ENCODE results near the gene KAT8. TPM values are rescaled to one million over a fixed set of nuclear protein-coding genes. Genes with fewer than 3 reads are reported as not detected.
A peak's percentile ranks its signal among the peaks of the same experiment; 100 is the strongest.
"Not testable (repeated sequence)": the region's sequence is repeated elsewhere in the genome, so short reads cannot be mapped to it uniquely, and the experiment has no call there.

Gene KAT8
- polyA plus RNA-seq, 1 experiment = 31.9 TPM

DNA sequence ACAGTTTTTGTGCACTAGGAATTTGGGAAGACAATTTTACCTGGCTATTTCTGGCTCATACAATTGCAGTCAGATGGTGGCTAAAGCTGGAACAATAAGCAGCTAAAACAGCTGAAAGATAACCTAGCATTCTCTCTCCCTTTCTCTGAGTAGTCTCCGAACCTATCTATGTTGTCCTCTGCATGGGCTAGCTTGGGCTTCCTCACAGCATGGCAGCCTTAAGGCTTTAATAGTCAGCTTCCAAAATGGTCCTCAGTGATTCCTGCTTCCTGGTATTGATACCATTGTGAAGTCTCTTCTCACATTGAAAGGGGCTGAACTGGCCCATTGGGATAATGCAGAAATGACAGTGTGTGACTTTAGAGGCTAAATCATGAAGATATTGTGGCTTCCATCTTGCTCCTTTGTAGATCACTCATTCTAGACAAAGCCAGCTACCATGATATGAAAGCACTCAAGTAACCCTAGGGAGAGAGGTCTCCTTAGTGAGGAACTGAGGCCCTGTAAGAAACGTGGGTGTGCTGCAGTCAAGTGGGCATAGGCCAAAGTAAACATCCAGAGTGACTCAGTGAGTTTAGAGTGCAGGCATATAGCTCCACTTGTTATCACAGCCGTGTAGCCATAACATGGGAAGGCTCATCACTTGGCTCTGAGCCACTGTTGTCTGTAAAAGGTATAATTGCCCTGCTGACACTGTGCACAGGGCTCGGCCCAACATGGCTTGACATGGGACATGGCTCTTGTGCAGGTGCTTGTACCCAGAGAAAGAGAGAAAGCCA, 17.4 kb upstream of the KAT8 start:
- ChIA-PET CTCF (interaction anchor here (0.8 to 1.8 kb wide), 6 partner anchors 22 to 150 kb away, joined by 3 to 6 read pairs (median 4); no protein-coding TSS in a partner anchor), POLR2A (no interaction called here)
- no peak overlapping the region for H3K4me3 ChIP-seq (ENCODE audit: low read depth, low read length)
- H3K36me3 ChIP-seq (ENCODE audit: control insufficient read depth, insufficient read depth, low read length) = no peaks in the 10 kb centered on the region
- no peaks in the 10 kb centered on the region for H3K27me3 ChIP-seq (ENCODE audit: control insufficient read depth, insufficient read depth, low read length)
- DNase-seq (ENCODE audit: low read depth) = no peak
- TF ChIP-seq, protein P1, sequence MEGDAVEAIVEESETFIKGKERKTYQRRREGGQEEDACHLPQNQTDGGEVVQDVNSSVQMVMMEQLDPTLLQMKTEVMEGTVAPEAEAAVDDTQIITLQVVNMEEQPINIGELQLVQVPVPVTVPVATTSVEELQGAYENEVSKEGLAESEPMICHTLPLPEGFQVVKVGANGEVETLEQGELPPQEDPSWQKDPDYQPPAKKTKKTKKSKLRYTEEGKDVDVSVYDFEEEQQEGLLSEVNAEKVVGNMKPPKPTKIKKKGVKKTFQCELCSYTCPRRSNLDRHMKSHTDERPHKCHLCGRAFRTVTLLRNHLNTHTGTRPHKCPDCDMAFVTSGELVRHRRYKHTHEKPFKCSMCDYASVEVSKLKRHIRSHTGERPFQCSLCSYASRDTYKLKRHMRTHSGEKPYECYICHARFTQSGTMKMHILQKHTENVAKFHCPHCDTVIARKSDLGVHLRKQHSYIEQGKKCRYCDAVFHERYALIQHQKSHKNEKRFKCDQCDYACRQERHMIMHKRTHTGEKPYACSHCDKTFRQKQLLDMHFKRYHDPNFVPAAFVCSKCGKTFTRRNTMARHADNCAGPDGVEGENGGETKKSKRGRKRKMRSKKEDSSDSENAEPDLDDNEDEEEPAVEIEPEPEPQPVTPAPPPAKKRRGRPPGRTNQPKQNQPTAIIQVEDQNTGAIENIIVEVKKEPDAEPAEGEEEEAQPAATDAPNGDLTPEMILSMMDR (IDR thresholded peaks at IDR 0.05; ENCODE audit: insufficient read depth, low read depth, low read length) = no peak

DNA sequence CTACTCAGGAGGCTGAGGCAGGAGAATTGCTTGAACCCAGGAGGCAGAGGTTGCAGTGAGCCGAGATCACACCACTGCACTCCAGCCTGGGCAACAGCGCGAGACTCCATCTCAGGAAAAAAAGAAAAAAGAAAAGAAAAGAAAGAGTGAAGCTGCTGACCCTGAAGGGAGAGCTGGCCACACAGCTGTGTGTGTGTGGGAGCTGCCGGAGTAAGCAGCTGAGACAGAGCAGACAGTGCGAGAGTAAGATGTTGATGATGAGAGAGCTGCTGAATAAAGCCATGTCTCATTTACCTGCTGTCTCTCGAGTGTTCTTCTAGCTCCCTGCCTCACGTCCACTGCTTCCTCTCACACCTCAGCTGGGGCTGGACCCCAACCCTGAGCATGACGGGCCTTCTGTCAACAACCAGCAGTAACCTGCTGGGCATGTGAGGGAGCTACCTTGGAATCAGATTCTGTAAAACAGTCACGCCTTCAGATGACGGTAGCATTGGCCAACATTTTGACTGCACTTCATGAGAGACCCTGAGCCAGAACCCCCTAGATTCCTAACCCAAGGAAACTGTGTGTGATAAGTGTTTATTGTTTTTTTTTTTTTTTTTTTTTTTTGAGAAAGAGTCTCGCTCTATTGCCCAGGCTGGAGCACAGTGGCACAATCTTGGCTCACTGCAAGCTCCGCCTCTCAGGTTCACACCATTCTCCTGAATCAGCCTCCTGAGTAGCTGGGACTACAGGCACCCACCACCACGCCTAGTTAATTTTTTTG, 16.4 kb upstream of the KAT8 start:
- POLR2A ChIA-PET; H3K27me3 ChIP-seq (ENCODE audit: control insufficient read depth, insufficient read depth, low read length); DNase-seq (ENCODE audit: low read depth); H3K4me3 ChIP-seq (ENCODE audit: low read depth, low read length); H3K36me3 ChIP-seq (ENCODE audit: control insufficient read depth, insufficient read depth, low read length): not testable (repeated sequence)
- CTCF ChIA-PET = interaction anchor here (1.0 to 1.6 kb wide), 6 partner anchors 38 to 151 kb away, joined by 3 to 4 read pairs (median 3); partner anchors contain the start of gene HSD3B7

DNA sequence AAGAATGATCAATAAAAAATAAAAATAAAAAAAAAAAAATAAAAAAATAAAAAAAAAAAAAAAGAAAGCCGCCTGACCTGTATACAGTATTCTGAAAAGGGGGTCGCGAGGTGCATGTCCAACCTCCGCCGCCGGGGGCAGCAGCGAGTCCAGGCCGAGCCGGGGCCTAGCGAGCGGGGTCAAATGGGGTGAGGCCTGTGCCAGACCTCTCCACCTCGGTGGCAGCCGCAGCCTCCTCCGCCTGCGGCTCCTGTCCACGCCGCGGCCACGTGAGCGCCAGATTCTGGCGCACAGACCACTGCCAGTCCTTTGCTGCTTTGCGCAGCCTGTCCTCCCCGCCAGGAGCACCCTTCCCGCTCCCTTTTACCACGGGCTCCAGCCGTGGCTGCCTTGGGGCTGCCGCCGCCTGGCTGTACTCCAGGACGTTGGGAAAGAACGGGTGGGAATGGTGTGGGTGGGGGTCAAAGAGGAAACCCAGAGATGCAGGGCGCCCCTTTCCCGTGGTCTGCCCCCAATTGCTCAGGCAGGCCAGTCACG, 11.7 kb upstream of the KAT8 start:
- peaks cover 8% of the 10 kb centered on the region for H3K36me3 ChIP-seq (ENCODE audit: control insufficient read depth, insufficient read depth, low read length)
- POLR2A ChIA-PET = no interaction called here

DNA sequence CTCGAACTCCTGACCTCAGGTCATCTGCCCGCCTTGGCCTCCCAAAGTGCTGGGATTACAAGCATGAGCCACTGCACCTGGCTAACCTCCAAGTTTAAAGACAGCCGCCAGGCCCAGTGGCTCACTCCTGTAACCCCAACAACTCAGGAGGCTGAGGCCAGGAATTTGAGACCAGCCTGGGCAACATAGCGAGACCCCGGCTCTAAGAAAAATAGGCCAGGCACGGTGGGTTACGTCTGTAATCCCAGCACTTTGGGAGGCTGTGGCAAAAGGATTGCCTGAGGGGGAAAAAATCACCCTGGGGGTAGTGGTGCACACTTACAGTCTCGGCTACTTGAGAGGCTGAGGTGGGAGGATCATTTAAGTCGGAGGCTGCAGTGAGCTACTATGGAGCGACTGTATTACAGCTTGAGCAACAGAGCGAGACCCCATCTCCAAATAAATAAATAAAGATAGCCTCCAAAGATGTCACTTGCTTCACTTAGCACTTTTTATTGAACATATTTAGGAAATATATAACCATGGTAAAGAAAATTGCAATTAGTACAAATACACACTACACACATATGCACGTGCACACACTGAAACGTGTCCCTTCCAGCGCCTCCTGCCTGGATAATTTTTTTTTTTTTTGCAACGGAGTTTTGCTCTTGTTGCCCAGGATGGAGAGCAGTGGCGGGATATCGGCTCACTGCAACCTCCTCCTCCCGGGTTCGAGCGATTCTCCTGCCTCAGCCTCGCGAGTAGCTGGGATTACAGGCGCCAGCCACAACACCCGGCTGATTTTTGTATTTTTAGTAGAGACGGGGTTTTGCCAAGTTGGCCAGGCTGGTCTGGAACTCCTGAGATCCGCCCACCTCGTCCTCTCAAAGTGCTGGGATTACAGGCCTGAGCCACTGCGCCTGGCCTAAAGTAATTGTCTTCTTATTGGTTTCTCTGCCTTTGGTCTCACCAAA, 10.7 kb upstream of the KAT8 start:
- DNase-seq (ENCODE audit: low read depth) = no peak
- Histone ChIP-seq H3K4me3 (ENCODE audit: low read depth, low read length) (no peak overlapping the region), H3K36me3 (ENCODE audit: control insufficient read depth, insufficient read depth, low read length) (peaks cover 17% of the 10 kb centered on the region), H3K27me3 (ENCODE audit: control insufficient read depth, insufficient read depth, low read length) (no peaks in the 10 kb centered on the region)
- TF ChIP-seq, protein P1 (IDR thresholded peaks at IDR 0.05; ENCODE audit: insufficient read depth, low read depth, low read length) = no peak
- ChIA-PET POLR2A (no interaction called here), CTCF (interaction anchor here (0.7 to 1.0 kb wide), 2 partner anchors 36 to 89 kb away, joined by 3 read pairs; no protein-coding TSS in a partner anchor)

More for the DNA sequence above, 11.7 kb upstream of the KAT8 start:
- no peaks in the 10 kb centered on the region for H3K27me3 ChIP-seq (ENCODE audit: control insufficient read depth, insufficient read depth, low read length)
- CTCF ChIA-PET = no interaction called here
- DNase-seq (ENCODE audit: low read depth) = no peak
- H3K4me3 ChIP-seq (ENCODE audit: low read depth, low read length) = no peak overlapping the region
- TF ChIP-seq, protein P1 (IDR thresholded peaks at IDR 0.05; ENCODE audit: insufficient read depth, low read depth, low read length) = peak; percentile 86

DNA sequence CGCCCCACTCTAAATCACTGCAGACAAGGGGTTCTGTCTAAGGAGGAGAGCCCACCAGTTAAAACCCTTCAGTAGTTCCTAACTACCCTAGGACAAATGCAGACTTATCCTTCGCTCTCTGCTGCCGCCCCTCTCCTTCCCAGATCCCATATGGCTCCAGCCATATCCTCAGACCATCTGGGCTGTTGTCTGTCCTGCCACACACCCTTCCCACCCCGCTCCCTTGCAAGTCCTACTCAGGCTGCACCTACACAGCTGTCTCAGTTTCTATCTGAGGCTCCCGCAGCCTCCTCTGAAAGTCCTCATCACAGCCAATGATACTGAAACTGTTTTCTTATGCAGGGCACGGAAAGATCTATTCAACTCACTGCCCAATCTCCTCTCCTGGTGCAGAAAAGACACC, 10.0 kb upstream of the KAT8 start:
- POLR2A ChIA-PET = interaction anchor here (0.6 kb wide), 1 partner anchor 10 kb away, joined by 3 read pairs; the partner anchor contains the start of gene KAT8
- H3K27me3 ChIP-seq (ENCODE audit: control insufficient read depth, insufficient read depth, low read length) = no peaks in the 10 kb centered on the region
- no peak overlapping the region for H3K4me3 ChIP-seq (ENCODE audit: low read depth, low read length)
- H3K36me3 ChIP-seq (ENCODE audit: control insufficient read depth, insufficient read depth, low read length) = peaks cover 24% of the 10 kb centered on the region
- no peak for DNase-seq (ENCODE audit: low read depth)
- CTCF ChIA-PET = interaction anchor here (0.7 to 0.9 kb wide), 3 partner anchors 34 to 89 kb away, joined by 3 to 4 read pairs (median 3); partner anchors contain the start of genes ZNF646 and ZNF668
- TF ChIP-seq, protein P1 (IDR thresholded peaks at IDR 0.05; ENCODE audit: insufficient read depth, low read depth, low read length) = no peak
